ENCODE data around the gene KBTBD2.
"Not testable (repeated sequence)": the region's sequence is repeated elsewhere in the genome, so short reads cannot be mapped to it uniquely, and the experiment has no call there.

KBTBD2 gene

GRCh38 chr7:32848655-32849054 lies 42.9 kb downstream of the KBTBD2 start:
- not testable (repeated sequence) for DNase-seq

- peak; percentile 94 for DNase-seq
These were observed 44.8 kb downstream of the KBTBD2 start for GRCh38 chr7:32846630-32847225.

- DNase-seq = not testable (repeated sequence)
These were observed 46.8 kb downstream of the KBTBD2 start for GRCh38 chr7:32844748-32845147.

GRCh38 chr7:32843763-32844162 lies 47.8 kb downstream of the KBTBD2 start:
- DNase-seq = not testable (repeated sequence)

- not testable (repeated sequence) for DNase-seq
These were observed 51.7 kb downstream of the KBTBD2 start for GRCh38 chr7:32839846-32840245.

GRCh38 chr7:32828996-32829752 lies 62.4 kb downstream of the KBTBD2 start:
- not testable (repeated sequence) for DNase-seq

Data from activated CD8-positive, alpha-beta memory T cell treated with anti-CD3 and anti-CD28 coated beads, Interleukin-2, amount 50 U/mL, for 4 hours (primary cell).